Lower leg skin (tissue), 4 donors: ENCODE results near the gene ANO10. TPM values are rescaled to one million over a fixed set of nuclear protein-coding genes. Genes with fewer than 3 reads are reported as not detected.

Source experiments
- DNase-seq, 2 donors: peaks; one replicate each; pipeline ENCODE4 v3.0.0-alpha.2; 2019; ENCODE audit warnings: low spot score in 2 of 2
- H3K4me3 ChIP-seq: fragments of 200-600 bp; sonication (generic); 2 replicates; pipeline ENCODE4 v1.5.1; 2017; ENCODE audit warnings: mild to moderate bottlenecking, low read depth; ENCODE audit not compliant: poor library complexity, severe bottlenecking
- POLR2A ChIP-seq, 2 donors: fragments of 450-650 bp; IDR thresholded peaks; one replicate each; pipeline ENCODE4 v1.6.1; 2016 to 2017; ENCODE audit warnings: antibody characterized with exemption in 2 of 2, mild to moderate bottlenecking in 1 of 2, moderate library complexity in 1 of 2
- WGBS, 2 donors: methylation state at CpG; one replicate each; pipeline ENCODE4 v1.1.5; 2018; 5-methylcytosine and 5-hydroxymethylcytosine counted together
- intact Hi-C: fragments of 100-400 bp; cut with DNase I; formaldehyde crosslinking; loops from one replicate; pipeline ENCODE4 v1.15.0; 2023; ENCODE audit warnings: low total_unique reads
- total RNA-seq, 4 donors: library from RNA; depleted of rRNA; stranded (reverse); fragments of >200 nt; gene quantifications; one replicate each; pipeline ENCODE4 v1.1.0, GENCODE V29; 2016
- TF ChIP-seq, protein P1 (sequence below), 3 donors: fragments of 450-650 bp; IDR thresholded peaks; one replicate each; pipeline ENCODE4 v1.5.1; 2016; ENCODE audit warnings: antibody characterized with exemption in 3 of 3, mild to moderate bottlenecking in 3 of 3, moderate library complexity in 2 of 3

Gene ANO10
- total RNA-seq, 4 donors from 2014 or later, result 31.6 to 41.5 (median 37.5) TPM

DNA sequence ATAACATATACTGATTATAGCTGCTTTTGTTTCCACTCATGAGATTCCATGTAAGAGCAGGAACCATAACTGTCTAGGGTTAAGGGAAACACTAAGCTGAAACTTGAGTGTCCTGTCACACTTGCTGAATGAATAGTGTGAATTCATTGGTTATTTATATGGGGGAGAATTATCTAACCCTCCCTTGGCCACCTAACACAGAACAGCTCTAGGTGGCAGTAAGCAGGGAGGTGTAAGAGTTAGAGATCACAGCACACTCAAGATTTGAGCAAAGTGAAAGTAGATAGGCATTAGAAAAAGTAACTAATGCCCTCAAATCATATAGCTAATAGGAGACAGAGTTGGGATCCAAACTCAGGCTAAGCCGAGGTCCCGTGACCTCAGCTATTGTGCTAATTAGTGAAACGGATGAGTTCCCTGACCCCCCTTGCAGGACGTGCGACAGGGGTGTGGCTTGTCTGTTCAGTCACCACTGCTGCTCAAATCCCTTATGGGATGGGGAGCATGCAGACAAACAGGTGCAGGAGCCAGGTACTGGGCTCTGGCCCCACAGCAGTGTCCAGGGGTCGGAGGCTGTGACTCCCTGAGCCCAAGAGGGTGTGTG lies 27.7 kb upstream of the ANO10 start:
- intact Hi-C loops, result no loop called here
- 39 to 55% methylated on average over 6 of the region's 6 CpGs for WGBS, 2 donors
- DNase-seq, result no peak
- no peak overlapping the region for H3K4me3 ChIP-seq
- no peak for TF ChIP-seq POLR2A (IDR thresholded peaks at IDR 0.05)
- TF ChIP-seq, protein P1, sequence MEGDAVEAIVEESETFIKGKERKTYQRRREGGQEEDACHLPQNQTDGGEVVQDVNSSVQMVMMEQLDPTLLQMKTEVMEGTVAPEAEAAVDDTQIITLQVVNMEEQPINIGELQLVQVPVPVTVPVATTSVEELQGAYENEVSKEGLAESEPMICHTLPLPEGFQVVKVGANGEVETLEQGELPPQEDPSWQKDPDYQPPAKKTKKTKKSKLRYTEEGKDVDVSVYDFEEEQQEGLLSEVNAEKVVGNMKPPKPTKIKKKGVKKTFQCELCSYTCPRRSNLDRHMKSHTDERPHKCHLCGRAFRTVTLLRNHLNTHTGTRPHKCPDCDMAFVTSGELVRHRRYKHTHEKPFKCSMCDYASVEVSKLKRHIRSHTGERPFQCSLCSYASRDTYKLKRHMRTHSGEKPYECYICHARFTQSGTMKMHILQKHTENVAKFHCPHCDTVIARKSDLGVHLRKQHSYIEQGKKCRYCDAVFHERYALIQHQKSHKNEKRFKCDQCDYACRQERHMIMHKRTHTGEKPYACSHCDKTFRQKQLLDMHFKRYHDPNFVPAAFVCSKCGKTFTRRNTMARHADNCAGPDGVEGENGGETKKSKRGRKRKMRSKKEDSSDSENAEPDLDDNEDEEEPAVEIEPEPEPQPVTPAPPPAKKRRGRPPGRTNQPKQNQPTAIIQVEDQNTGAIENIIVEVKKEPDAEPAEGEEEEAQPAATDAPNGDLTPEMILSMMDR (IDR thresholded peaks at IDR 0.05), result no peak

DNA sequence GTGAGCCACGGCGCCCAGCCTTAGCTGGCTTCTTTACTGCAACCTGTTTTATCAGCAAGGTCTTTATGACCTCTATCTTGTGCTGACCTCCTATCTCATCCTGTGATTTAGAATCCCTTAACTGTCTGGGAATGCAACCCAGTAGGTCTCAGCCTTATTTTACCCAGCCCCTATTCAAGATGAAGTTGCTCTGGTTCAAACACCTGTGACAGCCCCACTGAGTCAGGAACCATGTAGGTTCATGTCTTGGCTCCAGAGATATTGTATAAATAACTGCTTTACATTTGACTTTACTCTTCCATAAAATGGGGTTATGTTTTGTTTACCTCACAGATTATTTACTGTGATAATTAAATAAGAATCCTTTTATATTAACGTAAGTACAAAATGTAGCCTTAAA lies 27.1 kb upstream of the ANO10 start:
- TF ChIP-seq, protein P1 (IDR thresholded peaks at IDR 0.05), result no peak
- TF ChIP-seq POLR2A (IDR thresholded peaks at IDR 0.05), result no peak
- intact Hi-C loops, result no loop called here
- no peak overlapping the region for H3K4me3 ChIP-seq
- WGBS, 2 donors, result 85 to 89% methylated on average over 3 of the region's 3 CpGs
- DNase-seq, result no peak

DNA sequence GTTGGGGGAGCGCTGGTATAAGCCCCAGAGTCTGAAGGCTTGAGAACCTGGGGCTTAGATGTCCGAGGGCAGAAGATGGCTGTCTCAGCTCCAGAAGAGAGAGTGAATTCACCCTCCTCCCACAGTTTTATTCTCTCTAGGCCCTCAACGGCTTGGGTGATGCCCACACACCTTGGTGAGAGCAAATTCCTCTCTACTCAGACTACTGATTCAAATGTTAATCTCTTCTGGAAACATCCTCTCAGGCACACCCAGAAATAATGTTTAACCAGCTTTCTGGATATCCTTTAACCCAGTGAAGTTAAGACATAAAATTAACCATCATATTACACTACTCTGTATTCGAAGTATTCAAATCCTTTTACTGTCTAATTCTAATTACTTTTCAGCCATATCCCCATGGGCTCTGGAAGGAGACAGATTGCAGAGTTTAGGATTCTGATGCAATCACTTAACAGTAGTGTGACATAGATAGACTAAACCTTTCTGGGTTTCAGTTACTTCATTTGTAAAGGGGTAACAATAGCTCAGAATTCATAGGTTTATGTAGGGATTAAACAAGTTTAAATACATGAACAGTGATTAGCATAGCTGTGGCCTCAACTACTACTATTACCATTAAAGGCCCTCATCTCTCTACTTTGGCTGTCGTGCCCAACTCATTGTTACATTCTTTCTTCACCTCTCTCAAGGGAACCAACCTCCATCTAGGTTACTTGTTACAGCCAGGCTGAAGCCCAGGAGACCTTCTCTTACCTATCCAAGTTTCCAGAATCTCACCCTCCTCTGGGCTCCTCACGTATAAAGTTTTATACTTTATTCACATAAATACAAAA lies 25.7 kb upstream of the ANO10 start:
- WGBS, 2 donors, result 75 to 81% methylated on average over 6 of the region's 6 CpGs
- no peak for TF ChIP-seq POLR2A (IDR thresholded peaks at IDR 0.05)
- TF ChIP-seq, protein P1 (IDR thresholded peaks at IDR 0.05), result no peak
- no peak for DNase-seq
- intact Hi-C loops, result no loop called here
- H3K4me3 ChIP-seq, result no peak overlapping the region

- intact Hi-C loops, result no loop called here
- no peak for DNase-seq
- WGBS, 2 donors, result 63 to 90% methylated on average over 2 of the region's 2 CpGs
These were observed 22.6 kb upstream of the ANO10 start for GRCh38 chr3:43644443-43644842.

GRCh38 chr3:43641306-43642114 lies 19.7 kb upstream of the ANO10 start:
- no peak for DNase-seq
- TF ChIP-seq, protein P1 (IDR thresholded peaks at IDR 0.05), result no peak
- TF ChIP-seq POLR2A (IDR thresholded peaks at IDR 0.05), result no peak
- no peak overlapping the region for H3K4me3 ChIP-seq
- 64 to 75% methylated on average over 4 of the region's 4 CpGs for WGBS, 2 donors
- intact Hi-C loops, result no loop called here

More at GRCh38 chr3:43644443-43644842, 22.6 kb upstream of the ANO10 start:
- no peak overlapping the region for H3K4me3 ChIP-seq
- TF ChIP-seq, protein P1 (IDR thresholded peaks at IDR 0.05), result no peak
- TF ChIP-seq POLR2A (IDR thresholded peaks at IDR 0.05), result no peak
